A549 (cell line): ENCODE results near the gene GBP2. TPM values are rescaled to one million over a fixed set of nuclear protein-coding genes. Genes with fewer than 3 reads are reported as not detected.

ENCODE experiments used
- ATAC-seq, 2 experiments: fragments of 200-7000 bp in 1 of 2; fragments of >200 bp in 1 of 2; cut with Nextera tagmentation in 1 of 2; cut with Tn5 transposase in 1 of 2; 3 replicates each; pipeline versions ENCODE4 v1.8.0 to v1.9.1; 2018 to 2020; ENCODE audit warnings: mild to moderate bottlenecking in 1 of 2, moderate library complexity in 1 of 2
- CTCF ChIA-PET: fragments of 300-600 bp; sonication (Branson Sonifier 250); formaldehyde crosslinking; extraction: SDS; loops from one replicate; lab custom pipeline; 2021; ENCODE audit warnings: antibody characterized with exemption, inconsistent platforms; lab: Yijun Ruan, JAX
- POLR2A ChIA-PET: fragments of 350-600 bp; formaldehyde crosslinking; extraction: SDS; loops from one replicate; lab custom pipeline; 2021; ENCODE audit warnings: antibody characterized with exemption, inconsistent platforms; lab: Yijun Ruan, JAX
- DNase-seq, 2 experiments: peaks; one replicate each; pipeline versions ENCODE4 v3.0.0 to v3.0.0-alpha.2; 2011 to 2016; ENCODE audit warnings: low read depth in 1 of 2, low spot score in 1 of 2
- FAIRE-seq: peaks from 2 replicates; lab custom pipeline; 2011; peaks lifted over from hg19 to GRCh38; lab: Jason Lieb, UNC
- H3K27ac ChIP-seq, 2 experiments: fragments of >200 bp; sonication (Bioruptor Twin); formaldehyde crosslinking; 3 replicates each; pipeline ENCODE4 v1.5.1; 2016 to 2017
- H3K4me1 ChIP-seq: fragments of >200 bp; sonication (Bioruptor Twin); formaldehyde crosslinking; 3 replicates; pipeline ENCODE4 v1.6.1; 2016
- H3K4me2 ChIP-seq: fragments of >200 bp; sonication (Bioruptor Twin); formaldehyde crosslinking; 3 replicates; pipeline ENCODE4 v1.6.1; 2016
- H3K4me3 ChIP-seq: fragments of >200 bp; sonication (Bioruptor Twin); formaldehyde crosslinking; 3 replicates; pipeline ENCODE4 v1.5.1; 2016
- H3K9me3 ChIP-seq: fragments of >200 bp; sonication (Bioruptor Twin); formaldehyde crosslinking; 3 replicates; pipeline ENCODE4 v1.6.1; 2016
- BCL3 ChIP-seq: fragments of >200 bp; sonication (Bioruptor Twin); formaldehyde crosslinking; IDR thresholded peaks from 3 replicates; pipeline ENCODE4 v1.6.1; 2016
- BHLHE40 ChIP-seq: IDR thresholded peaks from 2 replicates; pipeline ENCODE4 v1.6.1; 2012; ENCODE audit warnings: low read depth, low read length, inconsistent platforms
- CEBPB ChIP-seq, 2 experiments: fragments of >200 bp in 1 of 2; sonication (Bioruptor Twin) in 1 of 2; formaldehyde crosslinking in 1 of 2; IDR thresholded peaks; 2 replicates each; pipeline ENCODE4 v1.6.1; 2012 to 2016
- CHD4 ChIP-seq: fragments of 200-600 bp; sonication (generic); IDR thresholded peaks from 2 replicates; pipeline ENCODE4 v1.6.1; 2016; ENCODE audit warnings: antibody characterized with exemption, mild to moderate bottlenecking, borderline replicate concordance
- EHF ChIP-seq: fragments of 250-450 bp; sonication (Bioruptor Pico); IDR thresholded peaks from 2 replicates; pipeline ENCODE4 v1.5.0; 2020; ENCODE audit warnings: mild to moderate bottlenecking
- EHMT2 ChIP-seq: fragments of 200-600 bp; sonication (generic); IDR thresholded peaks from 2 replicates; pipeline ENCODE4 v1.6.1; 2016; ENCODE audit warnings: antibody characterized with exemption, low read depth, mild to moderate bottlenecking, moderate library complexity
- EP300 ChIP-seq, 2 experiments: fragments of >200 bp; sonication (Bioruptor Twin); formaldehyde crosslinking; IDR thresholded peaks; 2 replicates in 1 of 2; 3 replicates in 1 of 2; pipeline ENCODE4 v1.6.1; 2016 to 2017
- FOSB ChIP-seq: fragments of 250-450 bp; sonication (Bioruptor Pico); IDR thresholded peaks from 2 replicates; pipeline ENCODE4 v1.5.0; 2020; ENCODE audit warnings: mild to moderate bottlenecking, moderate library complexity
- FOSL2 ChIP-seq, 2 experiments: fragments of 450-650 bp in 1 of 2; fragments of >200 bp in 1 of 2; sonication (Bioruptor Twin) in 1 of 2; formaldehyde crosslinking; IDR thresholded peaks; 2 replicates each; pipeline versions ENCODE4 v1.5.0 to v1.6.1; 2016 to 2020; ENCODE audit warnings: mild to moderate bottlenecking in 1 of 2, moderate library complexity in 1 of 2
- HES2 ChIP-seq: fragments of >200 bp; sonication (Bioruptor Twin); formaldehyde crosslinking; IDR thresholded peaks from 2 replicates; pipeline ENCODE4 v1.6.1; 2016
- HOXB13 ChIP-seq: fragments of 250-450 bp; sonication (Bioruptor Pico); IDR thresholded peaks from 2 replicates; pipeline ENCODE4 v1.5.0; 2020; ENCODE audit warnings: low read depth, mild to moderate bottlenecking, moderate library complexity
- KDM5A ChIP-seq: fragments of 200-600 bp; sonication (generic); IDR thresholded peaks from 2 replicates; pipeline ENCODE4 v1.6.1; 2016; ENCODE audit warnings: antibody characterized with exemption, mild to moderate bottlenecking
- POLR2A ChIP-seq: IDR thresholded peaks from 2 replicates; pipeline ENCODE4 v1.6.1; 2012; ENCODE audit warnings: mild to moderate bottlenecking, low read length
- RARB ChIP-seq: fragments of 250-450 bp; sonication (Bioruptor Pico); IDR thresholded peaks from 2 replicates; pipeline ENCODE4 v1.8.0; 2021; ENCODE audit warnings: mild to moderate bottlenecking, moderate library complexity
- REST ChIP-seq: fragments of 200-600 bp; sonication (generic); IDR thresholded peaks from 2 replicates; pipeline ENCODE4 v1.6.1; 2016; ENCODE audit warnings: antibody characterized with exemption, mild to moderate bottlenecking, moderate library complexity
- SMC3 ChIP-seq: fragments of >200 bp; sonication (Bioruptor Twin); formaldehyde crosslinking; IDR thresholded peaks from 3 replicates; pipeline ENCODE4 v1.6.1; 2018; ENCODE audit warnings: inconsistent platforms
- TFCP2L1 ChIP-seq: fragments of 250-450 bp; sonication (Bioruptor Pico); IDR thresholded peaks from 2 replicates; pipeline ENCODE4 v1.5.0; 2021; ENCODE audit warnings: mild to moderate bottlenecking
- ZC3H11A ChIP-seq: fragments of 450-650 bp; IDR thresholded peaks from 2 replicates; pipeline ENCODE4 v1.6.1; 2014; ENCODE audit warnings: antibody characterized with exemption, mild to moderate bottlenecking
- ZFP36 ChIP-seq: fragments of 450-650 bp; IDR thresholded peaks from 2 replicates; pipeline ENCODE4 v1.6.1; 2014; ENCODE audit warnings: borderline replicate concordance; ENCODE audit not compliant: partially characterized antibody
- ZSCAN20 ChIP-seq: fragments of 250-450 bp; sonication (Bioruptor Pico); IDR thresholded peaks from 2 replicates; pipeline ENCODE4 v1.8.0; 2022; ENCODE audit warnings: mild to moderate bottlenecking, moderate library complexity
- WGBS: methylation state at CpG from one replicate; pipeline ENCODE4 v1.1.6; 2017; ENCODE audit errors: missing lambda C conversion rate; 5-methylcytosine and 5-hydroxymethylcytosine counted together
- polyA plus RNA-seq, 4 experiments: library from polyadenylated mRNA; depleted of rRNA in 3 of 4; stranded (reverse); fragments of >200 nt; fragmentation: RNase III in 1 of 4; extraction: RNeasy Plus Mini Kit Qiagen cat#74134 plus additional on column Dnase treatment in 1 of 4; gene quantifications; 2 replicates in 3 of 4; 3 replicates in 1 of 4; pipeline ENCODE4 v1.2.3, GENCODE V29; 2011 to 2017
- TF ChIP-seq, protein P1 (sequence below): fragments of 450-650 bp; IDR thresholded peaks from 2 replicates; pipeline ENCODE4 v1.6.1; 2014; ENCODE audit warnings: antibody characterized with exemption
- TF ChIP-seq, protein P2 (sequence below): IDR thresholded peaks from 2 replicates; pipeline ENCODE4 v1.6.1; 2012; ENCODE audit warnings: low read depth, borderline replicate concordance
- TF ChIP-seq, protein P3 (sequence below): IDR thresholded peaks from 2 replicates; pipeline ENCODE4 v1.6.1; 2012
- TF ChIP-seq, protein P4 (sequence below): fragments of 250-450 bp; sonication (Bioruptor Pico); IDR thresholded peaks from 2 replicates; pipeline ENCODE4 v1.5.0; 2020; ENCODE audit warnings: low read depth, mild to moderate bottlenecking, moderate library complexity

The GBP2 gene
- polyA plus RNA-seq, 2 of the 4 experiments (the other 2 are of a cell fraction), result 1.3 to 1.9 TPM

GRCh38 chr1:89070509-89070908 is 55.4 kb downstream of the GBP2 start:
- H3K4me2 ChIP-seq, result no peak overlapping the region
- TF ChIP-seq EHMT2, result no peak
- no peak for TF ChIP-seq RARB (CRISPR knock-in tag)
- TF ChIP-seq, protein P1, sequence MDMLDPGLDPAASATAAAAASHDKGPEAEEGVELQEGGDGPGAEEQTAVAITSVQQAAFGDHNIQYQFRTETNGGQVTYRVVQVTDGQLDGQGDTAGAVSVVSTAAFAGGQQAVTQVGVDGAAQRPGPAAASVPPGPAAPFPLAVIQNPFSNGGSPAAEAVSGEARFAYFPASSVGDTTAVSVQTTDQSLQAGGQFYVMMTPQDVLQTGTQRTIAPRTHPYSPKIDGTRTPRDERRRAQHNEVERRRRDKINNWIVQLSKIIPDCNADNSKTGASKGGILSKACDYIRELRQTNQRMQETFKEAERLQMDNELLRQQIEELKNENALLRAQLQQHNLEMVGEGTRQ, result no peak
- no peak for TF ChIP-seq BCL3
- no peak for TF ChIP-seq FOSL2 (IDR thresholded peaks at IDR 0.05)
- TF ChIP-seq FOSL2 (CRISPR knock-in tag; IDR thresholded peaks at IDR 0.05), result no peak
- no peak for TF ChIP-seq CHD4
- TF ChIP-seq HES2, result no peak
- TF ChIP-seq ZFP36, result no peak
- TF ChIP-seq ZSCAN20 (CRISPR knock-in tag), result no peak
- no peak for ATAC-seq
- no peak for FAIRE-seq
- DNase-seq, result no peak
- ChIA-PET POLR2A (no interaction called here), CTCF (no interaction called here)
- 78% methylated on average over 1 of the region's 1 CpG for WGBS
- H3K27ac ChIP-seq, result no peak overlapping the region
- H3K9me3 ChIP-seq, result no peaks in the 10 kb centered on the region
- H3K4me1 ChIP-seq, result no peaks in the 10 kb centered on the region
- no peak overlapping the region for H3K4me3 ChIP-seq

GRCh38 chr1:89069951-89070350 is 56.0 kb downstream of the GBP2 start:
- Histone ChIP-seq H3K4me3 (no peak overlapping the region), H3K4me1 (no peaks in the 10 kb centered on the region), H3K4me2 (no peak overlapping the region; the same call in 2 of the 3 replicates), H3K27ac (no peak overlapping the region), H3K9me3 (no peaks in the 10 kb centered on the region)
- FAIRE-seq (no peak), DNase-seq (no peak), ATAC-seq (no peak)
- ChIA-PET CTCF (no interaction called here), POLR2A (no interaction called here)
- WGBS, result 53% methylated on average over 2 of the region's 2 CpGs
- TF ChIP-seq POLR2A (no peak), FOSB (CRISPR knock-in tag) (no peak), CEBPB (IDR thresholded peaks at IDR 0.05) (no peak), BHLHE40 (no peak), RARB (CRISPR knock-in tag) (no peak), HOXB13 (CRISPR knock-in tag) (no peak), EHF (no peak)
- TF ChIP-seq, protein P2, sequence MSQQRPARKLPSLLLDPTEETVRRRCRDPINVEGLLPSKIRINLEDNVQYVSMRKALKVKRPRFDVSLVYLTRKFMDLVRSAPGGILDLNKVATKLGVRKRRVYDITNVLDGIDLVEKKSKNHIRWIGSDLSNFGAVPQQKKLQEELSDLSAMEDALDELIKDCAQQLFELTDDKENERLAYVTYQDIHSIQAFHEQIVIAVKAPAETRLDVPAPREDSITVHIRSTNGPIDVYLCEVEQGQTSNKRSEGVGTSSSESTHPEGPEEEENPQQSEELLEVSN, result no peak
- TF ChIP-seq, protein P3, sequence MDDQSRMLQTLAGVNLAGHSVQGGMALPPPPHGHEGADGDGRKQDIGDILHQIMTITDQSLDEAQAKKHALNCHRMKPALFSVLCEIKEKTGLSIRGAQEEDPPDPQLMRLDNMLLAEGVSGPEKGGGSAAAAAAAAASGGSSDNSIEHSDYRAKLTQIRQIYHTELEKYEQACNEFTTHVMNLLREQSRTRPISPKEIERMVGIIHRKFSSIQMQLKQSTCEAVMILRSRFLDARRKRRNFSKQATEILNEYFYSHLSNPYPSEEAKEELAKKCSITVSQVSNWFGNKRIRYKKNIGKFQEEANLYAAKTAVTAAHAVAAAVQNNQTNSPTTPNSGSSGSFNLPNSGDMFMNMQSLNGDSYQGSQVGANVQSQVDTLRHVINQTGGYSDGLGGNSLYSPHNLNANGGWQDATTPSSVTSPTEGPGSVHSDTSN, result no peak

GRCh38 chr1:89068291-89068690 is 57.6 kb downstream of the GBP2 start:
- DNase-seq, result no peak
- H3K27ac ChIP-seq, result no peak overlapping the region
- no peaks in the 10 kb centered on the region for H3K9me3 ChIP-seq
- no peak overlapping the region for H3K4me2 ChIP-seq
- TF ChIP-seq BHLHE40, result no peak
- TF ChIP-seq, protein P4, sequence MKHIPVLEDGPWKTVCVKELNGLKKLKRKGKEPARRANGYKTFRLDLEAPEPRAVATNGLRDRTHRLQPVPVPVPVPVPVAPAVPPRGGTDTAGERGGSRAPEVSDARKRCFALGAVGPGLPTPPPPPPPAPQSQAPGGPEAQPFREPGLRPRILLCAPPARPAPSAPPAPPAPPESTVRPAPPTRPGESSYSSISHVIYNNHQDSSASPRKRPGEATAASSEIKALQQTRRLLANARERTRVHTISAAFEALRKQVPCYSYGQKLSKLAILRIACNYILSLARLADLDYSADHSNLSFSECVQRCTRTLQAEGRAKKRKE (CRISPR knock-in tag), result no peak
- no peak for TF ChIP-seq RARB (CRISPR knock-in tag)
- TF ChIP-seq SMC3, result no peak
- TF ChIP-seq KDM5A, result no peak
- no peak for TF ChIP-seq ZC3H11A
- no peak for TF ChIP-seq TFCP2L1 (CRISPR knock-in tag)
- TF ChIP-seq POLR2A, result no peak
- no peak for TF ChIP-seq ZSCAN20 (CRISPR knock-in tag)
- TF ChIP-seq EP300 (IDR thresholded peaks at IDR 0.05), result no peak
- no peak for TF ChIP-seq REST
- no peak for TF ChIP-seq HOXB13 (CRISPR knock-in tag)
- TF ChIP-seq, protein P2, result no peak
- TF ChIP-seq, all 56 proteins: peak for 0
- POLR2A ChIA-PET, result no interaction called here
- CTCF ChIA-PET, result no interaction called here
- ATAC-seq, result no peak
- FAIRE-seq, result no peak
- no peak overlapping the region for H3K4me3 ChIP-seq
- H3K4me1 ChIP-seq, result no peaks in the 10 kb centered on the region
